Common myeloid progenitor, CD34-positive (primary cell): ENCODE data around the gene CSTB.

Source experiments
- CTCF ChIA-PET: fragments of 350-600 bp; sonication (Branson Sonifier 250); formaldehyde crosslinking; loops from one replicate; lab custom pipeline; 2021; ENCODE audit warnings: antibody characterized with exemption; lab: Charles Lee
- POLR2A ChIA-PET: fragments of 350-600 bp; sonication (Branson Sonifier 250); formaldehyde crosslinking; loops from one replicate; lab custom pipeline; 2021; ENCODE audit warnings: antibody characterized with exemption; lab: Charles Lee
- DNase-seq, 3 donors: peaks; one replicate each; pipeline versions ENCODE4 v3.0.0 to v3.0.0-alpha.2; 2013
- H3K27ac ChIP-seq, 2 experiments: 1 replicate in 1 of 2; 2 replicates in 1 of 2; pipeline ENCODE4 v1.7.0; 2013; ENCODE audit warnings: inconsistent platforms in 2 of 2, low read length in 2 of 2, mild to moderate bottlenecking in 2 of 2, low read depth in 1 of 2, moderate library complexity in 1 of 2; ENCODE audit not compliant: severe bottlenecking in 2 of 2, insufficient read depth in 1 of 2, poor library complexity in 1 of 2
- H3K27me3 ChIP-seq, 5 experiments: replicated peaks in 2 of 5; 1 replicate in 3 of 5; 2 replicates in 2 of 5; pipeline versions ENCODE4 v1.6.1 to v1.7.0; 2013; ENCODE audit warnings: low read length in 4 of 5, mild to moderate bottlenecking in 2 of 5, moderate library complexity in 2 of 5, inconsistent platforms in 1 of 5; ENCODE audit not compliant: insufficient read depth in 5 of 5, control insufficient read depth in 4 of 5
- H3K36me3 ChIP-seq, 4 experiments: 1 replicate in 2 of 4; 2 replicates in 2 of 4; pipeline versions ENCODE4 v1.6.1 to v1.7.0; 2013; ENCODE audit warnings: low read length in 3 of 4, control low read depth in 1 of 4, mild to moderate bottlenecking in 1 of 4; ENCODE audit not compliant: control insufficient read depth in 4 of 4, insufficient read depth in 4 of 4
- H3K4me1 ChIP-seq, 4 experiments: 1 replicate in 3 of 4; 2 replicates in 1 of 4; pipeline versions ENCODE4 v1.6.1 to v1.7.1; 2013; ENCODE audit warnings: low read length in 3 of 4, mild to moderate bottlenecking in 3 of 4, control low read depth in 1 of 4, inconsistent platforms in 1 of 4, moderate library complexity in 1 of 4; ENCODE audit not compliant: control insufficient read depth in 4 of 4, insufficient read depth in 4 of 4; ENCODE audit errors: control extremely low read depth in 1 of 4
- H3K4me3 ChIP-seq, 7 experiments: 1 replicate in 4 of 7; 2 replicates in 3 of 7; pipeline versions ENCODE4 v1.5.1 to v1.7.0; 2013; ENCODE audit warnings: mild to moderate bottlenecking in 7 of 7, low read length in 6 of 7, moderate library complexity in 6 of 7, inconsistent platforms in 2 of 7, low read depth in 2 of 7, control low read depth in 1 of 7; ENCODE audit not compliant: insufficient read depth in 4 of 7, control insufficient read depth in 1 of 7; ENCODE audit errors: extremely low read depth in 1 of 7
- H3K9me3 ChIP-seq, 5 experiments: 1 replicate in 4 of 5; 2 replicates in 1 of 5; pipeline versions ENCODE4 v1.6.1 to v1.7.1; 2013; ENCODE audit warnings: low read length in 4 of 5, mild to moderate bottlenecking in 2 of 5, inconsistent platforms in 1 of 5, low read depth in 1 of 5, moderate library complexity in 1 of 5; ENCODE audit not compliant: control insufficient read depth in 4 of 5, insufficient read depth in 2 of 5; ENCODE audit errors: control extremely low read depth in 1 of 5
- WGBS: methylation state at CpG from one replicate; pipeline ENCODE4 v1.1.5; 2013; ENCODE audit not compliant: insufficient coverage; 5-methylcytosine and 5-hydroxymethylcytosine counted together

CSTB gene

DNA sequence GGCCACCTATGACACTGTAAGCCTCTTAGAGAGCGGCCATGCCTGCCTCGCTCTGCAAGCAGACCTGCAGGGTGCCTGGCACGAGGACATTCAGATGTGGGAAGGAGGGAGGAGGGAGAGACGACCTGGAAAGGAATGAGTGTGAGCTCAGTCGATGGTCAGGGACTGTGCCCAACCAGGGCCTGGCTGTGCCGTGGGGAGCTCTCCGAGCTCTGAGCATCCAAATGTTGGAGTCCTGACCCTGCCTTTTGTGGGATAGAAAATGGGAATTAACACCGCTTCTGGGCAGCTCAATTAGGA lies 7.3 kb downstream of the CSTB start:
- no peaks in the 10 kb centered on the region for H3K9me3 ChIP-seq
- H3K4me3 ChIP-seq = no peak overlapping the region
- no peaks in the 10 kb centered on the region for H3K27me3 ChIP-seq
- ChIA-PET CTCF (interaction anchor here (3.6 kb wide), 1 partner anchor 11 kb away, joined by 11 read pairs; no protein-coding TSS in a partner anchor), POLR2A (no interaction called here)
- peak overlapping the region in 1 of 2 experiments; percentile 61 for H3K27ac ChIP-seq
- no peak for DNase-seq
- peaks cover 0 to 15% (median 9%) of the 10 kb centered on the region in 4 experiments for H3K36me3 ChIP-seq
- H3K4me1 ChIP-seq = peaks cover 0 to 20% (median 7%) of the 10 kb centered on the region in 4 experiments
- WGBS = 95% methylated on average over 7 of the region's 8 CpGs

- Histone ChIP-seq H3K27me3 (no peaks in the 10 kb centered on the region), H3K27ac (peak overlapping the region in 1 of 2 experiments; percentile 61), H3K9me3 (no peaks in the 10 kb centered on the region), H3K36me3 (peaks cover 0 to 11% (median 4%) of the 10 kb centered on the region in 4 experiments), H3K4me1 (peaks cover 0 to 20% (median 7%) of the 10 kb centered on the region in 4 experiments), H3K4me3 (no peak overlapping the region)
- 66% methylated on average over 23 of the region's 34 CpGs for WGBS
- CTCF ChIA-PET = interaction anchor here (3.6 kb wide), 1 partner anchor 11 kb away, joined by 11 read pairs; no protein-coding TSS in a partner anchor
- POLR2A ChIA-PET = no interaction called here
- peak in 2 of 3 donors; percentile 52 to 60 for DNase-seq
These were observed 7.9 kb downstream of the CSTB start for GRCh38 chr21:43767984-43768867.

GRCh38 chr21:43767498-43767983 lies 8.6 kb downstream of the CSTB start:
- WGBS = 92% methylated on average over 15 of the region's 15 CpGs
- POLR2A ChIA-PET = no interaction called here
- Histone ChIP-seq H3K27ac (peak overlapping the region in 1 of 2 experiments; percentile 61), H3K36me3 (peaks cover 0 to 6% (median 0%) of the 10 kb centered on the region in 4 experiments), H3K4me3 (no peak overlapping the region), H3K4me1 (peaks cover 0 to 20% (median 7%) of the 10 kb centered on the region in 4 experiments), H3K9me3 (no peaks in the 10 kb centered on the region), H3K27me3 (no peaks in the 10 kb centered on the region)
- no peak for DNase-seq
- CTCF ChIA-PET = interaction anchor here (3.6 kb wide), 1 partner anchor 12 kb away, joined by 11 read pairs; no protein-coding TSS in a partner anchor

DNA sequence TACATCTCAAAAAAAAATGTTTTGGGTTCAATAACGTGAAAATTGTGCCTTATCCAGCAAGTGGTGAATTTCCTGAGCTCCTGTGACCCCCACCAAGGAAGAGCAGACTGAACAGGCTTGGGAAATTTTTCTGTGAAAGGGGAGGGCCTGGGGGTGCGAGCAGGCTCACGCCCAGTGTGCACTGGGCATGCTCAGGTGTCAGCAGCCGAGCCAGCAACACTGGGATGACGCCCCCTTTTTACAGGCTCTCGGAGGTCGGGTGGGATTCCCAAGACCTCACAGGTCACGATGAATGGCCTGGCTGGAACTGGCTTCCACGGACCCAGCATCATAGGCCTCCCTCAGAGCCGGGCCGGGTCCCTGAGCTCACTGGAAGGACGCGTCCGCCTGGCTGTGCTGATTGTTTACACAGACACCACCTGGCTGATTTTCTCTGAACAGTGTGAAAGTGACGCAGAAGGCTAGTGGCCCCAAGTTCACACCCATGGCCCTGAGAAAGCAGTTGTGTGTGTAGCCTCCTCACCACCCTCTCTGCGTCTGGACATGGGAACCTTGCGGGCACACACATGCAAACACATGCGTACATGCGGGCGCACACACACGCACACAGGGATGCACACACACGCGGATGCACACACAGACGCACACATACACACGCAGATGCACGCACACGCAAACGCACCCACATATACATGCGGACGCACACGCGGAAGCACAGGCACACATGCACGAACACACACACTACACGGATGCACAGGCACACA lies 9.2 kb downstream of the CSTB start:
- CTCF ChIA-PET = no interaction called here
- H3K27me3 ChIP-seq = no peaks in the 10 kb centered on the region
- no peak for DNase-seq
- H3K36me3 ChIP-seq = peaks cover 0 to 6% (median 0%) of the 10 kb centered on the region in 4 experiments
- POLR2A ChIA-PET = no interaction called here
- 97% methylated on average over 27 of the region's 34 CpGs for WGBS
- peaks cover 0 to 16% (median 7%) of the 10 kb centered on the region in 4 experiments for H3K4me1 ChIP-seq
- H3K27ac ChIP-seq = no peak overlapping the region
- H3K9me3 ChIP-seq = no peaks in the 10 kb centered on the region
- no peak overlapping the region for H3K4me3 ChIP-seq

DNA sequence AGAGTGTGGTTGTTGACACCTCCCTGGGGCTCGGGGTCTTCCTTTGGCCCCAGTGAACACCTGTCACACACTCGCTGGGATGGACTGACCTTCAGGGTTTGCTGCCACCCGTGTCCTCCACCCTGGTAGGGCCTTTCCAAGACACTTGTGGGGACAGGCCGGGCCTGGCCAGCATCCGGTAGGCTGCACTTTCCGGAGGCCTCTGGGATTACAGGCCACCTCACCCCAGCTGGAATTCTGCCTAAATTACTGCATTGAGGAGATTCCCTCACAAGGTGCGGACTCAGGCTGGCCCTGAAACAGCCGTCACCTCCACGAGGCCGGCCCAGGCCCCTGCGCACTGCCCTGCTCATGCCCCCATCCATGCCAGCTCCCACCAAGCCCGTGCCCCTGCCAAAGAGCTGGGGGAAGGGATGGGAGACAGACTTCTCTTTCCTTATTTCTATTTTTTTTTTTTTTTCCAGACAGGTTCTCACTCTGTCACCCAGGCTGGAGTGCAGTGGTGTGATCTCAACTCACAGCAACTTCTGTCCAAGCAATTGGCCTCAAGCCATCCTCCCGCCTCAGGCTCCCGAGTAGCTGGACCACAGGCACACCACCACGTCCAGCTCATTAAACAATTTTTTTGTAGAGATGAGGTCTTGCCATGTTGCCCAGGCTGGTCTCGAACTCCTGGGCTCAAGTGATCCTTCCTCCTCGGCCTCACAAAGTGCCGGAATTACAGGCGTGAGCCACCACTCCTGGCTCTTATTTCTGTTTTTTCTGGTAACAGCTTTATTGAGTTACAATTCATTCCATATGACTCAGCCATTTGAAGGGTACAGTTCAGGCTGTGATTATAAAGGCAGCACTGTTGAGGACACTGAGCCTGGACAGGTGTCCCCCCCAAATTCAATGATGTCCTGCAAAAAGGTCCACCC lies 11.3 kb downstream of the CSTB start:
- H3K4me3 ChIP-seq = no peak overlapping the region
- ChIA-PET CTCF (no interaction called here), POLR2A (no interaction called here)
- H3K4me1 ChIP-seq = peaks cover 0 to 11% (median 6%) of the 10 kb centered on the region in 4 experiments
- peaks cover 0 to 12% (median 0%) of the 10 kb centered on the region in 4 experiments for H3K36me3 ChIP-seq
- DNase-seq = no peak
- 96% methylated on average over 14 of the region's 19 CpGs for WGBS
- H3K27ac ChIP-seq = no peak overlapping the region
- H3K9me3 ChIP-seq = no peaks in the 10 kb centered on the region
- H3K27me3 ChIP-seq = no peaks in the 10 kb centered on the region

DNA sequence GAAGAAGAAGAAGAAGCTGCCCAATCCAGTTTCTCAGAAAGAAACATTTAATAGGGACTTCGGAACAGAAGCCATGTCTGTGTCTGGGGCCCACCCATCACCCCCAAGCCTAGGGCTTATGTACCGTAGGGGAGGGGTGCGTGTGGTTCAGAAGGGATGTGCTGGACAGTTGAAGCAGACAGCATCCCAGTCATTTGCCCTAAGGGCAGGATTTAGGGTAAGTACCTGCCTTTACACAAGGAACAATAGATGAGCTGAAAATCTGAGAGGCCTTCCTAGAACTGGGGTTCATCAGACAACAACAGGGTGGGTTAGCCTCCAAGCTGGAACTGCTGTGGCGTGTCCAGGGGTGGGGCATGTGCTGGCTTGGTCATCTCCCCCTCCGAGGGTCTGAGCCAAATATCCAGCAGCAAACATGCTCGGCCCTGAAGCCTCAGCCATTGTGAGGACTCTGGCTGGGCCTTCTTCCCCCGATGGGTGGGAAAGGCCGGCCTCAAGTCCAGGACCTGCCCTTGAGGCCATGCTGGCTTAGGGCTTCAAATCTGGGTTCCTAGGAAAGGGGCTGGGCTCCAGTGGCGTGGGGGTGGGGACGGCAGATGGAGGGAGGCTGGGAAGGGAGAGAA lies 12.1 kb downstream of the CSTB start:
- 98% methylated on average over 10 of the region's 10 CpGs for WGBS
- CTCF ChIA-PET = no interaction called here

More for the DNA sequence above, 12.1 kb downstream of the CSTB start:
- H3K9me3 ChIP-seq = no peaks in the 10 kb centered on the region
- POLR2A ChIA-PET = no interaction called here
- H3K4me1 ChIP-seq = peaks cover 0 to 11% (median 6%) of the 10 kb centered on the region in 4 experiments
- no peak overlapping the region for H3K4me3 ChIP-seq
- peaks cover 0 to 18% (median 0%) of the 10 kb centered on the region in 4 experiments for H3K36me3 ChIP-seq
- no peaks in the 10 kb centered on the region for H3K27me3 ChIP-seq
- no peak for DNase-seq
- no peak overlapping the region for H3K27ac ChIP-seq
